Trophoblast cell (in vitro differentiated cells and primary cell): ENCODE measurements around the gene ATP2B3.

Experiments
- DNase-seq, 2 donors: peaks; one replicate each; pipeline ENCODE4 v3.0.0-alpha.2; 2016
- H2AFZ ChIP-seq: 2 replicates; pipeline ENCODE4 v1.6.1; 2013; ENCODE audit warnings: low read length, moderate library complexity, mild to moderate bottlenecking; ENCODE audit not compliant: insufficient read depth, poor library complexity
- H2AK5ac ChIP-seq: 2 replicates; pipeline ENCODE4 v1.6.1; 2013; ENCODE audit warnings: mild to moderate bottlenecking, low read length
- H2BK120ac ChIP-seq: 2 replicates; pipeline ENCODE4 v1.6.1; 2013; ENCODE audit warnings: low read length, mild to moderate bottlenecking, moderate library complexity; ENCODE audit not compliant: insufficient read depth, poor library complexity
- H2BK12ac ChIP-seq: 2 replicates; pipeline ENCODE4 v1.6.1; 2013; ENCODE audit warnings: mild to moderate bottlenecking, low read length, moderate library complexity
- H2BK5ac ChIP-seq: 2 replicates; pipeline ENCODE4 v1.6.1; 2013; ENCODE audit warnings: low read length, low read depth, moderate library complexity, mild to moderate bottlenecking; ENCODE audit not compliant: poor library complexity
- H3K14ac ChIP-seq: 2 replicates; pipeline ENCODE4 v1.6.1; 2013; ENCODE audit warnings: mild to moderate bottlenecking, low read length
- H3K18ac ChIP-seq: 2 replicates; pipeline ENCODE4 v1.6.1; 2013; ENCODE audit warnings: mild to moderate bottlenecking, low read length
- H3K23ac ChIP-seq: 2 replicates; pipeline ENCODE4 v1.6.1; 2013; ENCODE audit warnings: low read length
- H3K27ac ChIP-seq: 2 replicates; pipeline ENCODE4 v1.5.1; 2013; ENCODE audit warnings: low read depth, mild to moderate bottlenecking, inconsistent platforms, low read length, moderate library complexity
- H3K27me3 ChIP-seq: 2 replicates; pipeline ENCODE4 v1.6.1; 2013; ENCODE audit warnings: inconsistent platforms, mild to moderate bottlenecking, low read length, moderate library complexity; ENCODE audit not compliant: insufficient read depth
- H3K36me3 ChIP-seq, 2 experiments: 1 replicate in 1 of 2; 2 replicates in 1 of 2; pipeline ENCODE4 v1.6.1; 2013; ENCODE audit warnings: low read length in 2 of 2, mild to moderate bottlenecking in 2 of 2, moderate library complexity in 1 of 2; ENCODE audit not compliant: insufficient read depth in 2 of 2, control insufficient read depth in 1 of 2
- H3K4ac ChIP-seq: 2 replicates; pipeline ENCODE4 v1.6.1; 2013; ENCODE audit warnings: low read depth, mild to moderate bottlenecking, low read length, moderate library complexity
- H3K4me1 ChIP-seq, 2 experiments: 1 replicate in 1 of 2; 2 replicates in 1 of 2; pipeline ENCODE4 v1.6.1; 2013; ENCODE audit warnings: low read length in 2 of 2, mild to moderate bottlenecking in 2 of 2, moderate library complexity in 1 of 2; ENCODE audit not compliant: insufficient read depth in 2 of 2, control insufficient read depth in 1 of 2
- H3K4me2 ChIP-seq: 2 replicates; pipeline ENCODE4 v1.6.1; 2013; ENCODE audit warnings: inconsistent platforms, mild to moderate bottlenecking, low read length, moderate library complexity
- H3K4me3 ChIP-seq: 2 replicates; pipeline ENCODE4 v1.5.1; 2013; ENCODE audit warnings: mild to moderate bottlenecking, low read depth, low read length, inconsistent platforms
- H3K79me1 ChIP-seq: one replicate; pipeline ENCODE4 v1.6.1; 2013; ENCODE audit warnings: low read length
- H3K79me2 ChIP-seq: 2 replicates; pipeline ENCODE4 v1.6.1; 2013; ENCODE audit warnings: low read length, mild to moderate bottlenecking; ENCODE audit not compliant: control insufficient read depth, insufficient read depth, poor library complexity
- H3K9ac ChIP-seq: 2 replicates; pipeline ENCODE4 v1.6.1; 2013; ENCODE audit warnings: mild to moderate bottlenecking, low read length
- H3K9me3 ChIP-seq: 2 replicates; pipeline ENCODE4 v1.6.1; 2013; ENCODE audit warnings: low read depth, mild to moderate bottlenecking, control low read depth, inconsistent platforms, low read length; ENCODE audit not compliant: insufficient read depth
- H4K12ac ChIP-seq: 2 replicates; pipeline ENCODE4 v1.6.1; 2013; ENCODE audit warnings: low read depth, mild to moderate bottlenecking, low read length, moderate library complexity
- H4K8ac ChIP-seq: 2 replicates; pipeline ENCODE4 v1.6.1; 2013; ENCODE audit warnings: low read depth, mild to moderate bottlenecking, low read length, moderate library complexity
- H4K91ac ChIP-seq: one replicate; pipeline ENCODE4 v1.6.1; 2013; ENCODE audit warnings: low read depth, mild to moderate bottlenecking, low read length, moderate library complexity
- WGBS: extraction: QIAGEN DNeasy Blood & Tissue Kit; methylation state at CpG from one replicate; pipeline ENCODE4 v1.1.7; 2013; ENCODE audit warnings: missing lambda C conversion rate; ENCODE audit not compliant: insufficient read length, insufficient coverage; ENCODE audit errors: extremely low coverage; 5-methylcytosine and 5-hydroxymethylcytosine counted together

ATP2B3 gene

DNA sequence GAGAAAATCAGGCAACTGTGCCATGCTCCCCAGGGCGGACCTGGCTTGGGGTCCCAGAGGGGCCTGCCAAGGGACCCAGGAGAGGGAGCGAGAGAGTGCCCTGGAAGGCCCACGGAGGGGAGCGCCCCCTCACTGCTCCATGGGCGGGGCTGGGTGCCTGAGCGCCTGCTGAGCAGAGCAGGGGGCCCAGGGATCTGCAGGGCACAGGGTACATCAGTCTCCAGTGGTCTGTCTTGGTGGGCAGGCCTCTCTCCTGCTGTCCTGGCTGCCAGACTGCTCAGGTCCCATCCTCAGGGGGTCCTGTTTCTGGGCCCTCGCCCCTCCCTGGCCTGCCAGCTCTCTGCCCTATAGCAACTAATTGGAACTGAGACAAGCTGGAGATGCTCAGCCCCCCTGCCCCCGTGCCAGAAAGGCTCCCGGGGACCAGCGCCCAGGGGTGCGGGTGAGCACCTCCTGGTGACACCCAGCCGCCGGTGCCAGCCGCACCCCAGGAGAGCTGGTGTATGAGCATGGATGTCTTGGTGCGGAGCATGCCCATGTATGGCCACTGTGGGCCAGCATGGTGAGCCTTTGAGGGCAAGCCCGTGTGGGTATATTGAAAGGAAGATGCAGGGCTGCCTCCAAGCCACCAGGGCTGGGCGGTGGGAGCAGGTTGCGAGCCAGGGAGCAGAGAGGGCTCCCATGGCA is 21.4 kb upstream of the ATP2B3 start:
- Histone ChIP-seq H3K4me3 (no peak overlapping the region), H3K27ac (no peak overlapping the region), H3K27me3 (no peaks in the 10 kb centered on the region), H4K91ac (no peak overlapping the region), H2BK12ac (no peak overlapping the region), H4K8ac (no peak overlapping the region), H2BK5ac (no peak overlapping the region), H3K9ac (no peak overlapping the region), H3K14ac (no peak overlapping the region), H3K79me2 (no peaks in the 10 kb centered on the region), H3K9me3 (peaks cover 1% of the 10 kb centered on the region), H3K4ac (no peak overlapping the region), H3K4me2 (no peak overlapping the region), H3K4me1 (no peaks in the 10 kb centered on the region), H2AFZ (no peak overlapping the region), H2AK5ac (no peak overlapping the region), H3K23ac (no peak overlapping the region), H3K18ac (no peak overlapping the region), H2BK120ac (no peak overlapping the region), H3K79me1 (peaks cover 3% of the 10 kb centered on the region), H4K12ac (no peak overlapping the region), H3K36me3 (no peaks in the 10 kb centered on the region)
- no CpG with 5 or more reads among the region's 18 CpGs for WGBS
- DNase-seq, result no peak

- H3K4me2 ChIP-seq, result no peak overlapping the region
- no CpG with 5 or more reads among the region's 8 CpGs for WGBS
Observed at GRCh38 chrX:153496590-153496959, 20.9 kb upstream of the ATP2B3 start.

GRCh38 chrX:153498453-153498852 is 19.0 kb upstream of the ATP2B3 start:
- H3K27me3 ChIP-seq, result no peaks in the 10 kb centered on the region
- H2BK120ac ChIP-seq, result no peak overlapping the region
- DNase-seq, result no peak
- H3K79me1 ChIP-seq, result peaks cover 3% of the 10 kb centered on the region
- no peak overlapping the region for H4K12ac ChIP-seq
- H3K36me3 ChIP-seq, result no peaks in the 10 kb centered on the region
- H3K27ac ChIP-seq, result no peak overlapping the region
- no peak overlapping the region for H3K4me2 ChIP-seq
- H3K23ac ChIP-seq, result no peak overlapping the region
- H4K8ac ChIP-seq, result no peak overlapping the region
- H3K9ac ChIP-seq, result no peak overlapping the region
- no peak overlapping the region for H3K18ac ChIP-seq
- H4K91ac ChIP-seq, result no peak overlapping the region
- H2BK5ac ChIP-seq, result no peak overlapping the region
- H3K14ac ChIP-seq, result no peak overlapping the region
- no peak overlapping the region for H2BK12ac ChIP-seq
- H3K79me2 ChIP-seq, result no peaks in the 10 kb centered on the region
- peaks cover 1% of the 10 kb centered on the region for H3K9me3 ChIP-seq
- no peaks in the 10 kb centered on the region for H3K4me1 ChIP-seq
- H3K4ac ChIP-seq, result no peak overlapping the region
- no peak overlapping the region for H3K4me3 ChIP-seq
- H2AK5ac ChIP-seq, result no peak overlapping the region
- H2AFZ ChIP-seq, result no peak overlapping the region
- WGBS, result no CpG with 5 or more reads among the region's 7 CpGs

More at GRCh38 chrX:153496590-153496959, 20.9 kb upstream of the ATP2B3 start:
- H4K91ac ChIP-seq, result no peak overlapping the region
- no peak overlapping the region for H4K8ac ChIP-seq
- no peak overlapping the region for H3K18ac ChIP-seq
- no peaks in the 10 kb centered on the region for H3K4me1 ChIP-seq
- H3K27ac ChIP-seq, result no peak overlapping the region
- H3K36me3 ChIP-seq, result no peaks in the 10 kb centered on the region
- H3K14ac ChIP-seq, result no peak overlapping the region
- no peak overlapping the region for H2AK5ac ChIP-seq
- DNase-seq, result no peak
- H3K9me3 ChIP-seq, result peaks cover 1% of the 10 kb centered on the region
- peaks cover 3% of the 10 kb centered on the region for H3K79me1 ChIP-seq
- H3K9ac ChIP-seq, result no peak overlapping the region
- no peak overlapping the region for H2BK5ac ChIP-seq
- no peaks in the 10 kb centered on the region for H3K79me2 ChIP-seq
- H2BK12ac ChIP-seq, result no peak overlapping the region
- H2AFZ ChIP-seq, result no peak overlapping the region
- H3K23ac ChIP-seq, result no peak overlapping the region
- H3K27me3 ChIP-seq, result no peaks in the 10 kb centered on the region
- no peak overlapping the region for H3K4ac ChIP-seq
- H3K4me3 ChIP-seq, result no peak overlapping the region
- no peak overlapping the region for H2BK120ac ChIP-seq
- no peak overlapping the region for H4K12ac ChIP-seq

- H4K91ac ChIP-seq, result no peak overlapping the region
- no peak overlapping the region for H3K4ac ChIP-seq
- DNase-seq, result no peak
- no peaks in the 10 kb centered on the region for H3K79me2 ChIP-seq
- no peak overlapping the region for H3K27ac ChIP-seq
- peaks cover 1% of the 10 kb centered on the region for H3K9me3 ChIP-seq
- H3K9ac ChIP-seq, result no peak overlapping the region
- no peak overlapping the region for H2BK120ac ChIP-seq
- no peak overlapping the region for H3K4me2 ChIP-seq
- no peak overlapping the region for H3K4me3 ChIP-seq
- no peak overlapping the region for H3K18ac ChIP-seq
- no peak overlapping the region for H2BK12ac ChIP-seq
- H3K27me3 ChIP-seq, result no peaks in the 10 kb centered on the region
- no peaks in the 10 kb centered on the region for H3K36me3 ChIP-seq
- H3K4me1 ChIP-seq, result no peaks in the 10 kb centered on the region
- no peak overlapping the region for H3K14ac ChIP-seq
- H4K12ac ChIP-seq, result no peak overlapping the region
- no CpG with 5 or more reads among the region's 15 CpGs for WGBS
- H4K8ac ChIP-seq, result no peak overlapping the region
- H3K79me1 ChIP-seq, result peaks cover 3% of the 10 kb centered on the region
- H2AFZ ChIP-seq, result no peak overlapping the region
- no peak overlapping the region for H2BK5ac ChIP-seq
- H3K23ac ChIP-seq, result no peak overlapping the region
- H2AK5ac ChIP-seq, result no peak overlapping the region
Observed at GRCh38 chrX:153499341-153499740, 18.1 kb upstream of the ATP2B3 start.
